ENCODE results near the gene KLRC4.

DNA sequence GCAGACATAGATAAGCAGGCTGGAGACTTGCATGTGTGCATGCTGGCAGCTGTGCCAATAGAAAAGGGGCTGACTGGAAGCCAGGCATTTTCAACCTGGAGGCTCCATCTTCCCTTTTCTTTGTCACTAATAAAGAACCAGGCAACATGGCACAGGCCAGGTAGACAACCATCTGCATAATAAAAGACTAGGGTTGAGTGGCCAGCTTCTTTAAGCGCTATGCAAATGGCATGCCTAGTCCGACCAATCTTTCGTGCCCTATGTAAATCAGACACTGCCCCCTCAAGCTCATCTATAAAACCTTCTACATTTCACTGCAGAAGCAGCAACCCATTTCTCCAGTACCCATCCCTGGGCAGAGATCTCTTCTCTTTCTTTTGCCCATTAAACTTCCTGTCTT lies 48.2 kb upstream of the KLRC4 start:
- TF ChIP-seq, protein P1, sequence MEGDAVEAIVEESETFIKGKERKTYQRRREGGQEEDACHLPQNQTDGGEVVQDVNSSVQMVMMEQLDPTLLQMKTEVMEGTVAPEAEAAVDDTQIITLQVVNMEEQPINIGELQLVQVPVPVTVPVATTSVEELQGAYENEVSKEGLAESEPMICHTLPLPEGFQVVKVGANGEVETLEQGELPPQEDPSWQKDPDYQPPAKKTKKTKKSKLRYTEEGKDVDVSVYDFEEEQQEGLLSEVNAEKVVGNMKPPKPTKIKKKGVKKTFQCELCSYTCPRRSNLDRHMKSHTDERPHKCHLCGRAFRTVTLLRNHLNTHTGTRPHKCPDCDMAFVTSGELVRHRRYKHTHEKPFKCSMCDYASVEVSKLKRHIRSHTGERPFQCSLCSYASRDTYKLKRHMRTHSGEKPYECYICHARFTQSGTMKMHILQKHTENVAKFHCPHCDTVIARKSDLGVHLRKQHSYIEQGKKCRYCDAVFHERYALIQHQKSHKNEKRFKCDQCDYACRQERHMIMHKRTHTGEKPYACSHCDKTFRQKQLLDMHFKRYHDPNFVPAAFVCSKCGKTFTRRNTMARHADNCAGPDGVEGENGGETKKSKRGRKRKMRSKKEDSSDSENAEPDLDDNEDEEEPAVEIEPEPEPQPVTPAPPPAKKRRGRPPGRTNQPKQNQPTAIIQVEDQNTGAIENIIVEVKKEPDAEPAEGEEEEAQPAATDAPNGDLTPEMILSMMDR (conservative IDR thresholded peaks at IDR 0.05; ENCODE audit: low read depth, low read length) = no peak
- no peak for TF ChIP-seq RFX5 (IDR thresholded peaks at IDR 0.05; ENCODE audit: low read depth, low read length)
- TF ChIP-seq, protein P2, sequence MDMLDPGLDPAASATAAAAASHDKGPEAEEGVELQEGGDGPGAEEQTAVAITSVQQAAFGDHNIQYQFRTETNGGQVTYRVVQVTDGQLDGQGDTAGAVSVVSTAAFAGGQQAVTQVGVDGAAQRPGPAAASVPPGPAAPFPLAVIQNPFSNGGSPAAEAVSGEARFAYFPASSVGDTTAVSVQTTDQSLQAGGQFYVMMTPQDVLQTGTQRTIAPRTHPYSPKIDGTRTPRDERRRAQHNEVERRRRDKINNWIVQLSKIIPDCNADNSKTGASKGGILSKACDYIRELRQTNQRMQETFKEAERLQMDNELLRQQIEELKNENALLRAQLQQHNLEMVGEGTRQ (IDR thresholded peaks at IDR 0.05; ENCODE audit: low read depth, low read length) = no peak
- TF ChIP-seq BHLHE40 (IDR thresholded peaks at IDR 0.05; ENCODE audit: low read depth, low read length) = no peak

All from IMR-90 (cell line).